BJ (cell line): ENCODE data around the gene MSANTD3. TPM values are rescaled to one million over a fixed set of nuclear protein-coding genes. Genes with fewer than 3 reads are reported as not detected.

Experiments used
- CTCF ChIA-PET: fragments of 350-600 bp; formaldehyde crosslinking; extraction: SDS; loops from one replicate; lab custom pipeline; 2021; ENCODE audit warnings: antibody characterized with exemption, inconsistent platforms; lab: Yijun Ruan, JAX
- POLR2A ChIA-PET: fragments of 300-600 bp; sonication (Branson Sonifier 250); formaldehyde crosslinking; extraction: SDS; loops from one replicate; lab custom pipeline; 2021; ENCODE audit warnings: antibody characterized with exemption; lab: Charles Lee
- DNase-seq: peaks from one replicate; pipeline ENCODE4 v3.0.0-alpha.2; 2011; ENCODE audit warnings: low read depth
- H3K27me3 ChIP-seq: 2 replicates; pipeline ENCODE4 v1.6.0; 2011; ENCODE audit warnings: low read length; ENCODE audit not compliant: control insufficient read depth, insufficient read depth
- H3K36me3 ChIP-seq: 2 replicates; pipeline ENCODE4 v1.5.1; 2011; ENCODE audit warnings: low read length; ENCODE audit not compliant: control insufficient read depth, insufficient read depth
- H3K4me3 ChIP-seq: 2 replicates; pipeline ENCODE4 v1.5.1; 2011; ENCODE audit warnings: low read depth, mild to moderate bottlenecking, control low read depth, low read length
- polyA plus RNA-seq: library from polyadenylated mRNA; depleted of rRNA; stranded (reverse); fragments of >200 nt; gene quantifications from 2 replicates; pipeline ENCODE4 v1.2.3, GENCODE V29; 2011
- TF ChIP-seq, protein P1 (sequence below): IDR thresholded peaks from 2 replicates; pipeline ENCODE4 v1.5.1; 2011; ENCODE audit warnings: low read depth, mild to moderate bottlenecking, control low read depth, inconsistent platforms, low read length, moderate library complexity; ENCODE audit not compliant: insufficient read depth

Gene MSANTD3
- polyA plus RNA-seq, 1 experiment = 34.5 TPM

DNA sequence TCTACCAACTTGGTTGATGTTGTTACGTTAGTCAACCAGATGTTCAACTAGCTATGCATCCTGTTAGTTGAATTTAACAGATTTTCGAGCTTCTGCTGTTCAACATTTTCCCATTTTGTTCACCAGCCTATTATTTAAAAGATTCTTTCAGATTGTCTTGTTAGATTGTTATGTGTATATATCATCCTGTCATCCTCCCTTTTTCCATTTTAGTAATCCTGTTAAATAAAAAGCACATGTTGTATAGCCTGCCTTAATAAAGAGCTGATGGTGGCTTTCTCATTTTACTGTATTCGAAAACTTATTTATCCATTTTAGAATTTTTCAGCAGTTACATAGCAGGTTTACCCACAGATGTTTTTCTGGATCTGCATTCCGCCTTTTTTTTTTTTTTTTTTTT, 50.3 kb downstream of the MSANTD3 start:
- POLR2A ChIA-PET = interaction anchor here (0.7 kb wide), 1 partner anchor 40 kb away, joined by 10 read pairs; no protein-coding TSS in a partner anchor
- no peaks in the 10 kb centered on the region for H3K36me3 ChIP-seq
- H3K4me3 ChIP-seq = no peak overlapping the region
- TF ChIP-seq, protein P1, sequence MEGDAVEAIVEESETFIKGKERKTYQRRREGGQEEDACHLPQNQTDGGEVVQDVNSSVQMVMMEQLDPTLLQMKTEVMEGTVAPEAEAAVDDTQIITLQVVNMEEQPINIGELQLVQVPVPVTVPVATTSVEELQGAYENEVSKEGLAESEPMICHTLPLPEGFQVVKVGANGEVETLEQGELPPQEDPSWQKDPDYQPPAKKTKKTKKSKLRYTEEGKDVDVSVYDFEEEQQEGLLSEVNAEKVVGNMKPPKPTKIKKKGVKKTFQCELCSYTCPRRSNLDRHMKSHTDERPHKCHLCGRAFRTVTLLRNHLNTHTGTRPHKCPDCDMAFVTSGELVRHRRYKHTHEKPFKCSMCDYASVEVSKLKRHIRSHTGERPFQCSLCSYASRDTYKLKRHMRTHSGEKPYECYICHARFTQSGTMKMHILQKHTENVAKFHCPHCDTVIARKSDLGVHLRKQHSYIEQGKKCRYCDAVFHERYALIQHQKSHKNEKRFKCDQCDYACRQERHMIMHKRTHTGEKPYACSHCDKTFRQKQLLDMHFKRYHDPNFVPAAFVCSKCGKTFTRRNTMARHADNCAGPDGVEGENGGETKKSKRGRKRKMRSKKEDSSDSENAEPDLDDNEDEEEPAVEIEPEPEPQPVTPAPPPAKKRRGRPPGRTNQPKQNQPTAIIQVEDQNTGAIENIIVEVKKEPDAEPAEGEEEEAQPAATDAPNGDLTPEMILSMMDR = no peak
- no peaks in the 10 kb centered on the region for H3K27me3 ChIP-seq
- CTCF ChIA-PET = interaction anchor here (0.9 to 1.2 kb wide), 4 partner anchors 26 to 125 kb away, joined by 3 to 6 read pairs (median 4); no protein-coding TSS in a partner anchor
- DNase-seq = no peak

DNA sequence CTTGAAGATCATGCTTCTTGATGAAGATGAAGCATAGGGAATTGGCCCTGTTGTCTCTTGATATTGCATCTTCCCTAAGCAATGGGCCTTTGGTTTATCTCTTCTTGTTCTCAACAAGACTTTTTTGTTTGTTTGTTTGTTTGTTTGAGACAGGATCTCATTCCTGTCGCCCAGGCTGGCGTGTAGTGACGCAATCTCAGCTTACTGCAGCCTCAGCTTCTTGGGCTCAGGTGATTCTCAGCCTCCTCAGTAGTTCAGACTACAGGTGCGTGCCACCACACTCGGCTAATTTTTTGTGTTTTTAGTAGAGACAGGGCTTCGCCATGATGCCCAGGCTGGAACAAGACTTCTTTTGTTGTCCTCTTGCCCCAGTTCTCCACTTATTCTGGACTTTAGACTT, 51.2 kb downstream of the MSANTD3 start:
- no peaks in the 10 kb centered on the region for H3K36me3 ChIP-seq

DNA sequence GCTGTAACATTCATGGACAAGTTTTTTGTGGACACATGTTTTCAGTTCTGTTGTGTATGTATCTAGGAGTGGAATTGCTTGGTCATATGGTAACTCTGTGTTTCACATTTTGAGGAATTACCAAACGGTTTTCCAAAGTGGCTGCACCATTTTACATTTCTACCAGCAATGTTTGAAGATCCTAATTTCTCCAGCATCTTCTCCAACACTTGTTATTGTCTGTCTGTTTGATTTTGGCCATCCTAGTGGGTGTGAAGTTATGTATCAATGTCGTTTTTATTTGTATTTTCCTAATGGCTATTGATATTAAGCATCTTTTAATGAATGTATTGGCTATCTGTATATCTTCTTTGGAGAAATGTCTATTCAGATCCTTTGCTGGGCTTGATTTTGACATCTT, 52.9 kb downstream of the MSANTD3 start:
- TF ChIP-seq, protein P1 = no peak
- ChIA-PET CTCF (no interaction called here), POLR2A (no interaction called here)
- Histone ChIP-seq H3K36me3 (no peaks in the 10 kb centered on the region), H3K4me3 (no peak overlapping the region), H3K27me3 (no peaks in the 10 kb centered on the region)
- no peak for DNase-seq

More for the DNA sequence above, 51.2 kb downstream of the MSANTD3 start:
- CTCF ChIA-PET = interaction anchor here (1.1 to 1.2 kb wide), 2 partner anchors 40 to 103 kb away, joined by 3 to 4 read pairs; no protein-coding TSS in a partner anchor
- no peak overlapping the region for H3K4me3 ChIP-seq
- DNase-seq = no peak
- no peaks in the 10 kb centered on the region for H3K27me3 ChIP-seq
- TF ChIP-seq, protein P1 = no peak
- POLR2A ChIA-PET = interaction anchor here (0.7 kb wide), 1 partner anchor 40 kb away, joined by 10 read pairs; no protein-coding TSS in a partner anchor

DNA sequence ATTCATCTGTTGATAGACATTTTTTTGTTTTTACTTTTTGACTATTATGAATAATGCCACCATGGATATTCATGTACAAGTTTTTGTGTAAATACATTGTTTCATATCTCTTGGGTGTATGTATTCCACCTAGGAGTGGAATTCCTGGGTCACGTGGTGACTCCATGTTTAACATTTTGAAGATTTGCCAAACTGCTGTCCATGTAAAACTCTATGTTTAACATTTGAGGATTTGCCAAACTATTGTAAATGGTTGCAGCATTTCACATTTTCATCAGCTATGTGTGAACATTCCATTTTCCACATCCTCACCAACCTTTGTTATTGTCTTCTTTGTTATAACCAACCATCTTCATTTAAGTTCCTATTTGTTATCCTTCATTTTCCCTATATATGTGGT, 58.3 kb downstream of the MSANTD3 start:
- TF ChIP-seq, protein P1 = no peak
- DNase-seq = no peak
- no peaks in the 10 kb centered on the region for H3K36me3 ChIP-seq
- ChIA-PET CTCF (interaction anchor here (0.6 kb wide), 1 partner anchor 1253 kb away, joined by 4 read pairs; no protein-coding TSS in a partner anchor), POLR2A (no interaction called here)
- no peak overlapping the region for H3K4me3 ChIP-seq
- H3K27me3 ChIP-seq = no peaks in the 10 kb centered on the region

DNA sequence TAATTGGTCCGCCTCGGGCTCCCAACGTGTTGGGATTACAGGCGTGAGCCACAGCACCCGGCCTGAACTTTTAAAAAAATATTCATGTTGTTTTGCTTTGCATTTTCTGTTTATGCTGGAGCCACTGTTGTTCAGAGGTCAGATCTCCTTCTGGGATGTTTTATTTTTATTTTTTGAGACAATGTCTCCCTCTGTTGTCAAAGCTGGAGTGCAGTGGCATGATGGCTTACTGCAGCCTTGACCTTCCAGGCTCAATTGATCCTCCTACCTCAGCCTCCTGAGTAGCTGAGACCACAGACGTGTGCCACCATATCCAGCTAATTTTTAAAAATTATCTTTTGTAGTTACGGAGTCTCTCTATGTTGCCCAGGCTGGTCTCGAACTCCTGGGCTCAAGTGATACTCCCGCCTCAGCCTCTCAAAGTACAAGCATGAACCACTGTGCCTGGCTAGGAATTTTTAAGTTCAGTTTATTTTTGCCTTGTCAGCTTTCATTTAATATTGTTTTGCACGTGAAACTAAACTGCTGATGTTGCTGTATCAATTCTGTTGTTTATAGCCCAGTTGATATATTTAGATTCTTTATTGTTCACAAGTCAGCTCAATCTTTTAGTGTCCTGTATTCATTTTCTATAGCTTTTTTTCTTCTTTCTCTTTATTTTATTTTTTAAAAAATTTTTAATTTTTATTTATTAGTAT, 59.7 kb downstream of the MSANTD3 start:
- DNase-seq = no peak
- Histone ChIP-seq H3K4me3 (no peak overlapping the region), H3K36me3 (no peaks in the 10 kb centered on the region), H3K27me3 (no peaks in the 10 kb centered on the region)
- ChIA-PET CTCF (no interaction called here), POLR2A (no interaction called here)
- TF ChIP-seq, protein P1 = no peak
